GM23338 (cell line): ENCODE measurements around the gene GCG.

ENCODE experiments used
- CTCF ChIP-seq, 2 experiments: fragments of 200-600 bp in 1 of 2; sonication (generic) in 1 of 2; conservative IDR thresholded peaks; 2 replicates each; pipeline versions ENCODE4 v1.5.1 to v1.6.1; 2016 to 2017; ENCODE audit warnings: antibody characterized with exemption in 2 of 2, low read depth in 2 of 2, mild to moderate bottlenecking in 2 of 2, moderate library complexity in 1 of 2
- EZH2 ChIP-seq: fragments of 200-600 bp; sonication (generic); IDR thresholded peaks from one replicate; pipeline ENCODE4 v1.8.0; 2017; ENCODE audit warnings: antibody characterized with exemption, mild to moderate bottlenecking, low read depth; ENCODE audit not compliant: unreplicated experiment
- EZH2phosphoT487 ChIP-seq: fragments of 200-600 bp; sonication (generic); IDR thresholded peaks from one replicate; pipeline ENCODE4 v1.8.1; 2018; ENCODE audit warnings: antibody characterized with exemption; ENCODE audit not compliant: unreplicated experiment
- POLR2AphosphoS5 ChIP-seq: IDR thresholded peaks from 2 replicates; pipeline ENCODE4 v1.6.1; 2016; ENCODE audit warnings: antibody characterized with exemption, low read depth
- REST ChIP-seq: IDR thresholded peaks from one replicate; pipeline ENCODE4 v1.6.1; 2018; ENCODE audit warnings: antibody characterized with exemption; ENCODE audit not compliant: unreplicated experiment

GRCh38 chr2:162138310-162138709 is 13.7 kb downstream of the GCG start:
- TF ChIP-seq CTCF (conservative IDR thresholded peaks at IDR 0.05; ENCODE audit: low read depth in 2 of 2): no peak
- no peak for TF ChIP-seq EZH2
- no peak for TF ChIP-seq EZH2phosphoT487
- TF ChIP-seq REST: no peak
- TF ChIP-seq POLR2AphosphoS5: no peak
